ENCODE measurements around the gene GRIN3B.

Gene GRIN3B

DNA sequence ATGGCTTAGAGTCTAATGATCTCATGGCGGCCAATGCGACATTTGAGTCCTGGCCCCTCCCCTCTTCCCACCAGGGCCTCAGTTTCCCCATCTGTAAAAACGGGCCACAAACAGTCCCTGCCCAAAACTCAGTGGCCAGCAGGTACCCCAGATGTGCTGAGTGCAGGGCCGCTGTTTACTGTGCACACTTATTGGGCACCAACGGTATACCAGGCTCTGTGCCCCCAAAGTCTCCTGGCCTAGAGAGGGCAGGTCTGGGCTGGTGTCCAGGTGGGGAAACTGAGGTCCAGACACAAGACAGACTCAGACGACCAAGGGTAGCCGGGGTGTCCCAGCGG is 39.6 kb upstream of the GRIN3B start:
- ATAC-seq (replicated peaks) (no peak), DNase-seq (no peak)
- H3K9me3 Mint-ChIP-seq, result no peaks in the 10 kb centered on the region
- H3K27ac Mint-ChIP-seq, result no peak overlapping the region
- peaks cover 3 to 4% of the 10 kb centered on the region in 2 donors for H3K4me1 Mint-ChIP-seq (ENCODE audit: low read depth in 2 of 2)
- H3K4me3 Mint-ChIP-seq, result no peak overlapping the region
- H3K27me3 Mint-ChIP-seq, result no peaks in the 10 kb centered on the region
- peaks cover 9% of the 10 kb centered on the region for H3K36me3 Mint-ChIP-seq (ENCODE audit: insufficient read depth)

DNA sequence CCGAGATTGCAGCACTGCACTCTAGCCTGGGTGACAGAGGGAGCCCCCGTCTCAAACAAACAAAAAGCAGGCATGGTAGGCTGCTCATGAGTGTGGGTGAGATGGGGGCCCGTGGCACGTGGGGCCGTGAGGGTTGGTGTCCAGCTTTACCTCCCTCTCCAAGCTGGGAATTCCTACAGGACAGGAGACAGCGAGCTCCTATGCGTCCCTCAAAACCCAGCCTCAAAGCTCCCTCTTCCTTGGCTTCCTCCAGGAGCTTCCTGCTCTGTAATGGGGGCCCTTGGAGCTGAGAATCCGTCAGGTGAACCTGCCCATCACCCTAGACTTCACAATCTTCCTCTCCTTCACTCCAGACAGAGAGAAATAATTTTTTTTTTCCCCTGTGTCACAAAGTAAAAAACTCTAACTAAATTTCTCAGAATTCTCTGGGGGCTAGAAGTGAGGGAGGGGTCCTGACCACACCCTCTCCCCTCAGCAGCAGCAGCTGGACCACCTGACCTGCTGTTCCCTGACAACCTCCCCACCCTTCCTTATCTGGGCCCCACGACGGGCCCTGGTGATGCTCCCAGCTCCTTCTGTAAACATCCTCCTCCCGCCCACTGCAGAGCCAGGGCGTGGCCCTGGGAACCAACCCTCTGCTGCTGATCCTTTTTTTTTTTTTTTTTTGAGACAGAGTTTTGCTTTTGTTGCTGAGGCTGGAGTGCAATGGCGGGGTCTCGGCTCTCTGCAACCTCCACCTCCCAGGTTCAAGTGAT is 38.2 kb upstream of the GRIN3B start:
- no peaks in the 10 kb centered on the region for H3K9me3 Mint-ChIP-seq
- H3K27me3 Mint-ChIP-seq, result no peaks in the 10 kb centered on the region
- H3K4me1 Mint-ChIP-seq (ENCODE audit: low read depth in 2 of 2), result peaks cover 3 to 4% of the 10 kb centered on the region in 2 donors
- no peak overlapping the region for H3K4me3 Mint-ChIP-seq
- H3K27ac Mint-ChIP-seq, result no peak overlapping the region
- ATAC-seq (replicated peaks) (no peak), DNase-seq (no peak)
- peaks cover 18% of the 10 kb centered on the region for H3K36me3 Mint-ChIP-seq (ENCODE audit: insufficient read depth)

GRCh38 chr19:962683-963400 is 37.4 kb upstream of the GRIN3B start:
- no peak overlapping the region for H3K4me3 Mint-ChIP-seq
- no peak overlapping the region for H3K27ac Mint-ChIP-seq
- H3K36me3 Mint-ChIP-seq (ENCODE audit: insufficient read depth), result peaks cover 21% of the 10 kb centered on the region
- ATAC-seq (replicated peaks) (no peak), DNase-seq (no peak)
- no peaks in the 10 kb centered on the region for H3K27me3 Mint-ChIP-seq
- H3K4me1 Mint-ChIP-seq (ENCODE audit: low read depth in 2 of 2), result peaks cover 3 to 4% of the 10 kb centered on the region in 2 donors
- H3K9me3 Mint-ChIP-seq, result no peaks in the 10 kb centered on the region

DNA sequence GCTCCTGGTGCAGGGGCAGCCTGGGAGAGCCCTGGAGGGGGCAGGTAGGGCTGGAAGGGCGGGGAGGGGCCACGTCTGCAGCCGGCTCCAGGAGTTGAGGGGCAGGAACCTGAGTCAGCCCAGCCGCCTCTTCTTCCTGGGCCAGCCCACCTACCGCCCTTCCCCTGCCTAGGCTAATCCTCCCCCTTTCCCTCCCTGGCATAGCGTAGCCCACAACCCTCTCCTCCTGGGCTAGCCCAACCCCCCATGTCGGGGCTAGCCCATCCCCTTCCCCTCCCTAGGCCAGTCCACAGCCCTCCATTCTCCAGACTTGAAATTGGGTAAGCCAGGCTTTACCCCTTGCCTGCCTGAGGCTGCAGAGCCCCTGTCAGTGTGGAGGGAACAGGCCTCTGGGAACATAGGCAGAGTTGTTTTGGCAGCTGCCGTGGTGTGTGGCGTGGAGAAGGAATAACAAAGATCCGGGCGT is 36.7 kb upstream of the GRIN3B start:
- DNase-seq (no peak), ATAC-seq (replicated peaks) (no peak)
- Mint-ChIP-seq H3K36me3 (ENCODE audit: insufficient read depth) (peaks cover 27% of the 10 kb centered on the region), H3K27me3 (no peaks in the 10 kb centered on the region), H3K9me3 (no peaks in the 10 kb centered on the region), H3K4me3 (no peak overlapping the region), H3K27ac (no peak overlapping the region), H3K4me1 (ENCODE audit: low read depth in 2 of 2) (peaks cover 3 to 4% of the 10 kb centered on the region in 2 donors)

DNA sequence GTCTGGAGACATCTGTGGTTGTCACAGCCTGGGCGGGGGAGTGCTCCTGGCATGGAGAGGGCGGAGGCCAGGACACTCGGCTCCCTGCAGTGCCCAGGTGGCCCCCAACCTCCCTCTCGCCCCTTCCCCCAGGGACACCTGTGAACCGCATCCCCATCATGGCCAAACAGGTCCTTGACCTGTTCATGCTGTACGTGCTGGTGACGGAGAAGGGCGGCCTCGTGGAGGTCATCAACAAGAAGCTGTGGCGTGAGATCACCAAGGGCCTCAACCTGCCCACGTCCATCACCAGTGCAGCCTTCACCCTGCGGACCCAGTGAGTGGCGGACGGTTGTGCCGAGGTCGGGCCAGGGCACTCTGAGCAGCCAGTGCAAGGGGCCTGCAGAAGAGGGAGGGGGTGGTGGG is 36.1 kb upstream of the GRIN3B start:
- DNase-seq (no peak), ATAC-seq (replicated peaks) (no peak)
- H3K27me3 Mint-ChIP-seq, result no peaks in the 10 kb centered on the region
- H3K9me3 Mint-ChIP-seq, result no peaks in the 10 kb centered on the region
- H3K36me3 Mint-ChIP-seq (ENCODE audit: insufficient read depth), result peaks cover 31% of the 10 kb centered on the region
- H3K4me3 Mint-ChIP-seq, result no peak overlapping the region
- H3K4me1 Mint-ChIP-seq (ENCODE audit: low read depth in 2 of 2), result peaks cover 2 to 3% of the 10 kb centered on the region in 2 donors
- no peak overlapping the region for H3K27ac Mint-ChIP-seq

GRCh38 chr19:964761-965694 is 35.2 kb upstream of the GRIN3B start:
- no peaks in the 10 kb centered on the region for H3K4me1 Mint-ChIP-seq (ENCODE audit: low read depth in 2 of 2)
- ATAC-seq (replicated peaks) (no peak), DNase-seq (no peak)
- no peaks in the 10 kb centered on the region for H3K9me3 Mint-ChIP-seq
- no peak overlapping the region for H3K27ac Mint-ChIP-seq
- peaks cover 35% of the 10 kb centered on the region for H3K36me3 Mint-ChIP-seq (ENCODE audit: insufficient read depth)
- no peak overlapping the region for H3K4me3 Mint-ChIP-seq
- no peaks in the 10 kb centered on the region for H3K27me3 Mint-ChIP-seq

DNA sequence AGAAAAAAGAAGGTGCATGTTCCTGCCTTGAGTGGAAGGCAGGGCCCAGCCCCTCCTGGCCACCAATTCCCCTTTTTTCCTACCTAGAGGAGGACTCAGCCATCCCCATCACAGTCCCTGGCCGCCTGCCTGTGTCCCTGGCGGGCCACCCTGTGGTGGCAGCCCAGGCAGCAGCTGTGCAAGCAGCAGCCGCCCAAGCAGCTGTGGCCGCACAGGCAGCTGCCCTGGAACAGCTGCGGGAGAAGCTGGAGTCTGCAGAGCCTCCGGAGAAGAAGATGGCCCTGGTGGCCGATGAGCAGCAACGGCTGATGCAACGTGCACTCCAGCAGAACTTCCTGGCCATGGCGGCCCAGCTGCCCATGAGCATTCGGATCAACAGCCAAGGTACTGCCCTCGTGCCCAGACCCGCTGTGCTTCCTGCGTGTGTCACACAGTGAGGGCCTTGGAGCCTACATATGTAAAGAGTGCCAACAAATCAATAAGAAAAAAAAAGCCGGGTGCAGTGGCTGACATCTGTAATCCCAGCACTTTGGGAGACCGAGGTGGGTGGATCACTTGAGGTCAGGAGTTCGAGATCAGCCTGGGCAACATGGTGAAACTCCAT is 33.6 kb upstream of the GRIN3B start:
- Mint-ChIP-seq H3K36me3 (ENCODE audit: insufficient read depth) (peaks cover 43% of the 10 kb centered on the region), H3K4me1 (ENCODE audit: low read depth in 2 of 2) (no peaks in the 10 kb centered on the region), H3K27ac (no peak overlapping the region), H3K4me3 (no peak overlapping the region), H3K27me3 (no peaks in the 10 kb centered on the region), H3K9me3 (no peaks in the 10 kb centered on the region)
- DNase-seq (no peak), ATAC-seq (replicated peaks) (no peak)

GRCh38 chr19:970695-971094 is 29.5 kb upstream of the GRIN3B start:
- H3K27ac Mint-ChIP-seq, result peak overlapping the region in 1 of 2 donors; percentile 51
- DNase-seq, result no peak
- no peaks in the 10 kb centered on the region for H3K27me3 Mint-ChIP-seq
- peak overlapping the region in 1 of 2 donors; percentile 48 for H3K4me3 Mint-ChIP-seq
- H3K4me1 Mint-ChIP-seq (ENCODE audit: low read depth in 2 of 2), result no peaks in the 10 kb centered on the region
- peaks cover 43% of the 10 kb centered on the region for H3K36me3 Mint-ChIP-seq (ENCODE audit: insufficient read depth)
- no peaks in the 10 kb centered on the region for H3K9me3 Mint-ChIP-seq
- no peak for ATAC-seq (replicated peaks)

DNA sequence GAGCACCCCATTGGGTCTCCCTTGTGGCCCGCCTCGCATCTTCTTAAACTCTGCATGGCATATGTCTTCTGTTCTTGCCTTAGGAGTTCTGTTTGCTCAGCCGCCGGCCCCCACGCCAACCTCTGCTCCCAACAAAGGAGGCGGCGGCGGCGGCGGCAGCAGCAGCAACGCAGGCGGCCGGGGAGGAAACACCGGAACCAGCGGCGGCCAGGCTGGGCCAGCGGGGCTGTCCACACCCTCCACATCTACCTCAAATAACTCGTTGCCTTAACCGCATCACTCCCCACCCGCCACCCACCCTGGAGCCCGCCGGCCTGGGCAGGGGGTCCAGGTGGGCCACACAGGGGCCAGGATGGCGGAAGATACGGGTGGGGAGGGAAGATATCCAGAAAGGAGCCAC is 28.4 kb upstream of the GRIN3B start:
- no peak for DNase-seq

GRCh38 chr19:972281-972680 is 27.9 kb upstream of the GRIN3B start:
- H3K4me1 Mint-ChIP-seq (ENCODE audit: low read depth in 2 of 2), result no peaks in the 10 kb centered on the region
- DNase-seq, result no peak
- no peak overlapping the region for H3K4me3 Mint-ChIP-seq
- no peaks in the 10 kb centered on the region for H3K9me3 Mint-ChIP-seq
- peaks cover 36% of the 10 kb centered on the region for H3K36me3 Mint-ChIP-seq (ENCODE audit: insufficient read depth)
- H3K27me3 Mint-ChIP-seq, result no peaks in the 10 kb centered on the region
- ATAC-seq (replicated peaks), result no peak
- no peak overlapping the region for H3K27ac Mint-ChIP-seq

More for the DNA sequence above, 28.4 kb upstream of the GRIN3B start:
- Mint-ChIP-seq H3K27ac (no peak overlapping the region), H3K36me3 (ENCODE audit: insufficient read depth) (peaks cover 40% of the 10 kb centered on the region), H3K4me3 (no peak overlapping the region), H3K9me3 (no peaks in the 10 kb centered on the region), H3K4me1 (ENCODE audit: low read depth in 2 of 2) (no peaks in the 10 kb centered on the region), H3K27me3 (no peaks in the 10 kb centered on the region)
- ATAC-seq (replicated peaks), result no peak

DNA sequence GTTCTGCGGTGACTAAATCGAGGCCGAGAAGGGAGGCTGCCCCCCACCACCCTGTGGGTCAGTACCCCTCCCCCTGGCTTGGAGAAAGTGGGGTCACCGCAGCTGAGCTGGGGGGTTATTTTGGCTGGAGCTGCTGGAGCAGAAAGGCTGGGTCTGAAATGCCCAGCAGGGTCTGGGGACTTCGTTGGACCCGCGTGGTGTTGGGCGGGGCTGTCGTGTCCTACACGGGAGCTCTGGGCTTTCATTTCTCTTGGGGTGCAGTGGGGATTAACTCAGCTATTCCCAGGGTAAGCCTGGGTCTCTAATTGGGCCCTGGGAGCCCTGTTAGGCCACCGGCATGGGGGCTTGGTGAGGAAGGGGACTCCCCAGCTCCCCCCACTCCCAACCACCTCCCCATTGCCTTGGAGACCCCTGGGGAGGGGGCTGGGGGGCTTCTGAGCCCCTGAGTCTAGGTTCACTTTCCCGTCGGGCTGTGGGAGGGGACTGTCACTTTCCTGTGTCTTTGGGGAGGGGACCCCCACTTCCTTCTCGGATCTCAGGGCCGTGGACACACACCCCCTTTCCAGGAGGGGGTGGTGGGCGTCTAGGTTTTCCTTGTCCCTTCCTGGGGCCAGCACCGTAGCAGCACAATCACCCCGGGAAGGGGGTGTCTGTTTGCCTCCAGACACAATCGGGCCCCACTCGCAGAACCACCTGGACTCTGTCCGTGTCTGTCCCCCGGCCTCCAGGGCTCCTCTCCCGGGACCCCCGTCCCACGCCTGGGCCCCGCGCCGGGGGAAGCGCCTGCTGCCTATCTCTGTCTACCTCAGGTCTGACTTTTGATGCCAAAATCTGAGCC is 26.3 kb upstream of the GRIN3B start:
- DNase-seq (no peak), ATAC-seq (replicated peaks) (no peak)
- Mint-ChIP-seq H3K36me3 (ENCODE audit: insufficient read depth) (peaks cover 24% of the 10 kb centered on the region), H3K4me1 (ENCODE audit: low read depth in 2 of 2) (no peaks in the 10 kb centered on the region), H3K4me3 (no peak overlapping the region), H3K9me3 (no peaks in the 10 kb centered on the region), H3K27ac (no peak overlapping the region), H3K27me3 (no peaks in the 10 kb centered on the region)

DNA sequence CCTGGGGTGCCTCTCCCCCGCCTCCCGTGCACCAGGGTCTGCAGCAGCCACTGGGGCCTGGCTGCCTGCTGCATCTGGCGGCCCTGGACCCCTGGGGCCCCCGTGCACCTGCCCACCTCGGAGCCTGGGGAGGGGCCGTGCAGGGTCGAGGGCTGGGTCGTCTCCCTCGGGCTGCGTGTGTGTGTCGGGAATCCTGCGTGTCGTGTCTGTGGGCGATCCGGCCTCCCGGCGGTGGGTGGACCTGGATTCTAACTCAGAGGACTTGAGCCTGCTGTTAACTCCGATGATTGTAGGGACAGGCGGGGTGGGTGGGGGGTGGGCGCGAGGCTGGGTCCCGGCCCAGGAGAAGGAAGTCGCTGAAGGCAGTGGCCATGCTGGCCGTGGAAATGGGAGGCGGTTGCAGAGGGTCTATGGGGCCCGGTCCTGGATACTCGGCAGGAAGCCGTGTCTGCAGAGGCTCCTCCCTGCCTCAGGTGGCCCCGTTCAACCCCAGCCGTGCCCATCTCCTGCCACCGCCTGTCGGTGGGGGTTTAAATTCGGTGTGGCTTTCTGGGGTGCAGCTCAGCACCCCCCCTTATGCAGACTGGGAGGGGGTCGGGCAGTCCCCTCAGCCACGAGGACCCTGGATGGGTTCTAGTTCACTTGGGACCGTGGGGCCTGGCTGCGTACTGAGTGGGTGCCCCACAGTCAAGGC is 25.5 kb upstream of the GRIN3B start:
- Mint-ChIP-seq H3K4me3 (no peak overlapping the region), H3K27ac (no peak overlapping the region), H3K9me3 (no peaks in the 10 kb centered on the region), H3K27me3 (no peaks in the 10 kb centered on the region), H3K36me3 (ENCODE audit: insufficient read depth) (peaks cover 23% of the 10 kb centered on the region), H3K4me1 (ENCODE audit: low read depth in 2 of 2) (no peaks in the 10 kb centered on the region)
- ATAC-seq (replicated peaks), result no peak
- no peak for DNase-seq
